ENCODE data around the gene PLD4. TPM values are rescaled to one million over a fixed set of nuclear protein-coding genes. Genes with fewer than 3 reads are reported as not detected.

Gene PLD4
- total RNA-seq, 2 experiments from 2014 or later, result not detected

DNA sequence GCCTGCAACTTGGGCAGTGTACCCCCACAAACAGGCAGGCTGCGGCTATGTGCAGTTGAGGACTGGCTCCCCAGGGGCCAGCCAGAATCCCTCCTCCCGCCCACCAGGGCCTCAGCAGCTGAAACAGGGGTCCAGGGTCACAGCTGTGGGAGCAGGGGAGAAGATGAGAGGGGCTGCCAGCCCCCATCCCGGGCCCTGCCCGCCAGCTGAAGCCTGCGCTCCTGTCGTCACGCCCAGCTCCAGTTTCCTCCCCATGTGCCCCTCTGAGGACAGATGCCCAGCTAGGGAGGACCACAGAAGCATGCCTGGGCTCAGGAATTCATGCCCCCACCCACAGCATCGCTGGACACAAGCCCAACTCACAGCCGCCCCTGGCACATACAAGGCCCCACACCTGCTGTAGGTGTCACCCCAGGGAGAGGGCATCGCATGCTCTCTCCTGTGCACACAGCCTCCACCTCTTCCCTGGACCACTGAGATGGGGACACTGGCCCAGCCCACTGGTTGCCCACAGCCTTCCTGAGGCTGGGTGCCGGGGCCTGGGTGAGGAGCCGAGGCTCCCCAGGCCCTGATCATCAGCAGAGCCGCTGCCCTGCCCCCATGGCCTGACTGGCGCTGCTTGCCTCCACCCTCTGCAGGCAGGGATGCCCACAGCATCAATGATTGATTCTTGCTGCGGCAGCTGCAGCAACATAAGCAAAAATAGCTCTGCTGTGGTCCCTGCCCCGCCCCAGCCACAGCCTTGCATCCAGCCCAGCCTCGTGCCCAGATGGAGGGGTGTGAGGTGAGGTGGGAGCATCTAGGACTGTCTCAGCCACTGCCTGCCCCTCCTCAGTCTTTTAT, 57.2 kb downstream of the PLD4 start:
- Mint-ChIP-seq H3K9me3 (no peaks in the 10 kb centered on the region), H3K4me1 (peaks cover 2% of the 10 kb centered on the region), H3K4me3 (no peak overlapping the region), H3K36me3 (no peaks in the 10 kb centered on the region), H3K27me3 (peaks cover 16% of the 10 kb centered on the region), H3K27ac (no peak overlapping the region)
- no peak for DNase-seq

- H3K4me3 Mint-ChIP-seq, result no peak overlapping the region
- H3K36me3 Mint-ChIP-seq, result no peaks in the 10 kb centered on the region
- no peak overlapping the region for H3K27ac Mint-ChIP-seq
- no peaks in the 10 kb centered on the region for H3K9me3 Mint-ChIP-seq
- DNase-seq, result no peak
- peaks cover 1% of the 10 kb centered on the region for H3K4me1 Mint-ChIP-seq
- H3K27me3 Mint-ChIP-seq, result peaks cover 9% of the 10 kb centered on the region
Measured at GRCh38 chr14:104982548-104983230, 58.0 kb downstream of the PLD4 start.

Other genes starting within 250 kb of the PLD4 start
- 10 to 100 TPM; 67.8 TPM for gene INF2, start 235.3 kb upstream of the PLD4 start, total RNA-seq
- 1 to 10 TPM in 1 of 2 experiments, under 1 TPM in 1; 0.87 to 1.7 TPM for gene ADSS1, start 200.7 kb upstream of the PLD4 start, total RNA-seq
- 100 to 1,000 TPM; 137 to 147 TPM for gene SIVA1, start 171.7 kb upstream of the PLD4 start, total RNA-seq
- 100 to 1,000 TPM; 112 TPM for gene AKT1, start 129.1 kb upstream of the PLD4 start, total RNA-seq
- gene ZBTB42, start 123.8 kb upstream of the PLD4 start, total RNA-seq, result 1 to 10 TPM; 1.1 to 1.4 TPM
- 1 to 10 TPM; 4.6 to 4.7 TPM for gene CEP170B, start 59.6 kb upstream of the PLD4 start, total RNA-seq
- under 1 TPM in 1 of 2 experiments, not detected in 1; 0.02 TPM for gene AHNAK2, start 53.5 kb downstream of the PLD4 start, total RNA-seq
- 1 to 10 TPM; 1.5 to 1.9 TPM for gene CLBA1, start 60.9 kb downstream of the PLD4 start, total RNA-seq
- 10 to 100 TPM; 89.7 to 89.8 TPM for gene CDCA4, start 96.2 kb downstream of the PLD4 start, total RNA-seq
- 10 to 100 TPM; 23.9 to 24.1 TPM for gene GPR132, start 140.6 kb downstream of the PLD4 start, total RNA-seq
- 1 to 10 TPM; 2.3 to 2.5 TPM for gene JAG2, start 243.9 kb downstream of the PLD4 start, total RNA-seq